ENCODE measurements around the gene MYT1.

DNA sequence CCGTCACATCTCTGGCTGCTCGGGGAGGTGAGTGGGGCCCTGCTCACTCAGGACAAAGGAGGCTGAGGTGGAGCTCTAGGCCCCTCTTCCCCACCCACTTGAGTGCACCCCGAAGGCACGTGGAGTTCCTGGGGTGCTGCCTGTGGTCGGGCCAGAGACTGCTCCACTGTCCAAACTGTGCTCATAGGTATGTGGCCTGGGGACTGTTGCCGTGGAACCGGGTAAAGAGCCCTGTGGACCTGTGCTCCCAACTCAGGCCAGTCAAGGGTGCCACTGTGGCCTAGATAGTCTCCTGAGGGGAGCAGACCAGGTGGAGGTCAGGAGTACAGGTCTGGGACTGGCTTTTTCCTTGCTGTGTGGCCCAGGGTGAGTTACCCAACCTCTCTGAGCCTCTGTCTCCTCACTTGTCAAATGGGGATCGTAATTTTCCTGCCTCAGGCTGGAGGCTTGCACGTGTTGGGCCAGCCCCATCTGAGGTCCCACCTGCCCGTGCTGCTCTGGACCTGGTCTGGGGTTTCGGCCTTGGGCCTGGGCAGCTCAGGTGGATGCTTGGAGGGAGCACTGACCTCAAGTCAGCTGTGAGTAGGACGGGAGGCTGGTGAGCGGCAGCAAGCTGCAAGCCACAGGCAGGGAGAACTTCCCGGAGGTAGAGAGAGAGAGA lies 44.4 kb upstream of the MYT1 start:
- TF ChIP-seq, protein P1, sequence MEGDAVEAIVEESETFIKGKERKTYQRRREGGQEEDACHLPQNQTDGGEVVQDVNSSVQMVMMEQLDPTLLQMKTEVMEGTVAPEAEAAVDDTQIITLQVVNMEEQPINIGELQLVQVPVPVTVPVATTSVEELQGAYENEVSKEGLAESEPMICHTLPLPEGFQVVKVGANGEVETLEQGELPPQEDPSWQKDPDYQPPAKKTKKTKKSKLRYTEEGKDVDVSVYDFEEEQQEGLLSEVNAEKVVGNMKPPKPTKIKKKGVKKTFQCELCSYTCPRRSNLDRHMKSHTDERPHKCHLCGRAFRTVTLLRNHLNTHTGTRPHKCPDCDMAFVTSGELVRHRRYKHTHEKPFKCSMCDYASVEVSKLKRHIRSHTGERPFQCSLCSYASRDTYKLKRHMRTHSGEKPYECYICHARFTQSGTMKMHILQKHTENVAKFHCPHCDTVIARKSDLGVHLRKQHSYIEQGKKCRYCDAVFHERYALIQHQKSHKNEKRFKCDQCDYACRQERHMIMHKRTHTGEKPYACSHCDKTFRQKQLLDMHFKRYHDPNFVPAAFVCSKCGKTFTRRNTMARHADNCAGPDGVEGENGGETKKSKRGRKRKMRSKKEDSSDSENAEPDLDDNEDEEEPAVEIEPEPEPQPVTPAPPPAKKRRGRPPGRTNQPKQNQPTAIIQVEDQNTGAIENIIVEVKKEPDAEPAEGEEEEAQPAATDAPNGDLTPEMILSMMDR (IDR thresholded peaks at IDR 0.05) = no peak
- TF ChIP-seq RELA (CRISPR knock-in tag; IDR thresholded peaks at IDR 0.05; ENCODE audit: borderline replicate concordance) (no peak), TCF7 (CRISPR knock-in tag; IDR thresholded peaks at IDR 0.05; ENCODE audit: low read depth) (no peak), ZNF121 (CRISPR knock-in tag; IDR thresholded peaks at IDR 0.05) (no peak), NR1H2 (CRISPR knock-in tag; IDR thresholded peaks at IDR 0.05) (no peak), CREB1 (CRISPR knock-in tag; IDR thresholded peaks at IDR 0.05) (no peak), NFE2L1 (CRISPR knock-in tag; IDR thresholded peaks at IDR 0.05) (no peak), TEAD1 (CRISPR knock-in tag; IDR thresholded peaks at IDR 0.05) (no peak), USF1 (CRISPR knock-in tag; IDR thresholded peaks at IDR 0.05) (no peak), ARID4B (CRISPR knock-in tag; IDR thresholded peaks at IDR 0.05; ENCODE audit: borderline replicate concordance) (no peak), MXD4 (CRISPR knock-in tag; IDR thresholded peaks at IDR 0.05; ENCODE audit: borderline replicate concordance) (no peak)
- TF ChIP-seq, protein P2, sequence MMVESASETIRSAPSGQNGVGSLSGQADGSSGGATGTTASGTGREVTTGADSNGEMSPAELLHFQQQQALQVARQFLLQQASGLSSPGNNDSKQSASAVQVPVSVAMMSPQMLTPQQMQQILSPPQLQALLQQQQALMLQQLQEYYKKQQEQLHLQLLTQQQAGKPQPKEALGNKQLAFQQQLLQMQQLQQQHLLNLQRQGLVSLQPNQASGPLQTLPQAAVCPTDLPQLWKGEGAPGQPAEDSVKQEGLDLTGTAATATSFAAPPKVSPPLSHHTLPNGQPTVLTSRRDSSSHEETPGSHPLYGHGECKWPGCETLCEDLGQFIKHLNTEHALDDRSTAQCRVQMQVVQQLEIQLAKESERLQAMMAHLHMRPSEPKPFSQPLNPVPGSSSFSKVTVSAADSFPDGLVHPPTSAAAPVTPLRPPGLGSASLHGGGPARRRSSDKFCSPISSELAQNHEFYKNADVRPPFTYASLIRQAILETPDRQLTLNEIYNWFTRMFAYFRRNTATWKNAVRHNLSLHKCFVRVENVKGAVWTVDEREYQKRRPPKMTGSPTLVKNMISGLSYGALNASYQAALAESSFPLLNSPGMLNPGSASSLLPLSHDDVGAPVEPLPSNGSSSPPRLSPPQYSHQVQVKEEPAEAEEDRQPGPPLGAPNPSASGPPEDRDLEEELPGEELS (CRISPR knock-in tag; IDR thresholded peaks at IDR 0.05) = no peak
